Measurements from ENCODE around the gene SORCS2.

- no peak for TF ChIP-seq CTCF (IDR thresholded peaks at IDR 0.05)
- no peak for TF ChIP-seq POLR2A (IDR thresholded peaks at IDR 0.05)
Measured at GRCh38 chr4:7473081-7473480, 280.7 kb downstream of the SORCS2 start.

Data from uterus (tissue), 2 donors.